ENCODE measurements around the gene AP1B1.
"Not testable (repeated sequence)": the region's sequence is repeated elsewhere in the genome, so short reads cannot be mapped to it uniquely, and the experiment has no call there.

AP1B1 gene

DNA sequence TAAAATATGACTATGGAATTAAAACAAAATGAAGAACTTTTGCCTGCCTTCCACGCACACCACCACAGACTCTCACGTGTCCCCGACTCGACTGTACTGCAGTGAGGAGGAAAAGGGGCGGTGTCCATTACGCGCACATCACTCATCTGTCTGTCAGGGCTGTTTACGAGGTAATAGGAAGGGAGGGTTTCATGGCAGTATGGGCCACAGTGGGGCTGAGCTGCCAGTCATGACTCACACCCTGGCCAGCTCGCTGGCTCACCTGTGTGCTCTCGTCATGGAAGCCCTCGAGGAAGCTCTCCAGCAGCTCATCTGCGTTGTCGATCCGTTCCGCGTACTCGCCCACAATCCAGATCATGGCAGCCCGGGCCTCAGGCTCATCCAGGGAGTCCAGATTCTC is 39.4 kb downstream of the AP1B1 start:
- no peak for DNase-seq (ENCODE audit: low spot score)

DNA sequence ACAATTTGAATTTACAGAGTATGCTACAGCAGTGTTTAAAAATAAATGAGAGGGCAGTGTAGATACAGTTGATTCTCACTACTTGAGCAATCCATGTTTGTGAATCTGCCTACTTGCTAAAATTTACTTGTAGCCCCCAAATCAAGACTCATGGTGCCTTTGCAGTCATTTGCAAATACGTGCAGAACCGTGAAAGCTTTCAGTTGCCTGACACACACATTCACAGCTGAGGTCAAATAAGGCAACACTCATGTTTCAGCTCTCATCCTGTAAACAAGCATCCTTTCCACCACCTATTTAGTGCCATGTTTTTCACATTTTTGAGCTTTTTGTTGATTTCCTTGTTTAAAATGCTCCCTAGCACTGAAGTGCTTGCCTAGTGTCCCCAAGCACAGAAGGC is 40.3 kb downstream of the AP1B1 start:
- DNase-seq (ENCODE audit: low spot score), result no peak

DNA sequence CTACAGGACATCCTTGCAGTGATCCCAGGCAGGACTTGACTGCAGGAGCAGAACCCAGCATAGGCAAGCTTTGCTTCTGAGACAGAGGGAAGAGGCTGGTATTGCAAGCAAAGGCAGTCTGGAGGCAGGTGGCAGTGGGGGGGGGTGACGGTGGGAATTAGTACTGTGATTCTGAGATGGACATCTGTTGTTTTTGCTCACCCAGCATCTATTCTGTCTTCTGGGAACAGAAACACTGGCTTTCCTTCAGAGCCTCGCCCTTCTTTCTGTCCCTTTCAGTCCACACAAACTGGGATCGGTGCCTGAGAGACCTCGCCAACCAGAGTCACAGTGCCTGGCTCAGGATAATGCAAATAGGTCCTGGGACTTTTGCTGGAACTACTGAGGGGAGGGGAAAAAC is 41.7 kb downstream of the AP1B1 start:
- no peak for DNase-seq (ENCODE audit: low spot score)

DNA sequence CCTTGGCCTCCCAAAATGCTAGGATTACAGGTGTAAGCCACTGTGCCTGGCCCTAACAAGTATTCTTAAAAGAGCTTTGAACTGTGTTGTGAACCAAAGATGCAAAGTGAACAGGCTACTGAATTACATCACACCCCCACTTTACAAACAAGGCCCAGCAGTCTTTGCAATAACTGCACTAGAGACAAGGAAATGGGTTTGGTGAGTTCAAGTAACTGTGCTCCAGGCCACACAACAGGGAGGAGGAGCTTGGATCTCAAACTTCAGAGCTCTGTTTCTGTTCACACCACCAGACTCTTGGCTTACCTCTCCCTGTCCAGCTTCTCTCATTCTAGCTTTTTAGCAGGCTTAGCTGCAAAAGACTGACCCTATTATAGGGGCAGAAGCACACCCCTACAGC is 42.4 kb downstream of the AP1B1 start:
- DNase-seq (ENCODE audit: low spot score), result no peak

DNA sequence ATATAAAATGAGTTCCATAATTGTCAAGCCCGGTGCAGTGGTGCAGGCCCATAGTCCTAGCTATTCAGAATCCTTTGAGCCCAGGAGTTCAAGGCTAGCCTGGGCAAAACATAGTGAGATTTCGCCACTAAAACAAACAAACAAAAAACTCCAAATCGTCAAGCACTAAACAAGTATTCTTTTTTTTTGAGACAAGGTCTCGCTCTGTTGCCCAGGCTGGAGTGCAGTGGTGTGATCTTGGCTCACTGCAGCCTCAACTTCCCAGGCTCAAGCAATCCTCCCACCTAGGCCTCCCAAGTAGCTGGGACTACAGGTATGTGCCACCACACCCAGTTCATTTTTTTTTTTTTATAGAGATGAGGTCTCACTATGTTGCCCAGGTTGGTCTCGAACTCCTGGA is 43.5 kb downstream of the AP1B1 start:
- not testable (repeated sequence) for DNase-seq (ENCODE audit: low spot score)

DNA sequence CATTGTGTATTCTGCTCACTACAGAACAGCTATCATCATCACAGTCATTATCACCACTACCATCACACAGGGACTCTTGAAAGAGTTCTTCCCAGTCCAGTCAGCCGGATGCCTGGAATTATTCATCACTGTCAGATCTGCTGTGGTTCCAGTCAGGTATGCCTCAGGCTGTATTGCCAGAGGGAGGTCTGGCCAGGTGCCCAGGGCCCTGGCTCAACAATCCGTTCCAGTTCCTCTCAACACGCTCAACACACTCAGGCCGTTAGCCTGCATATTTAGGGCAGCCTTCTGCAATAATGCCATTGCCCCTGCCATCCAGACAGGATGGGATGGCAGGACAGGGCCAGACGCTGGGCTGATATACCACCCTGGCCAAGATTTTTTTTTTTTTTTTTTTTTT is 44.2 kb downstream of the AP1B1 start:
- DNase-seq (ENCODE audit: low spot score), result no peak

DNA sequence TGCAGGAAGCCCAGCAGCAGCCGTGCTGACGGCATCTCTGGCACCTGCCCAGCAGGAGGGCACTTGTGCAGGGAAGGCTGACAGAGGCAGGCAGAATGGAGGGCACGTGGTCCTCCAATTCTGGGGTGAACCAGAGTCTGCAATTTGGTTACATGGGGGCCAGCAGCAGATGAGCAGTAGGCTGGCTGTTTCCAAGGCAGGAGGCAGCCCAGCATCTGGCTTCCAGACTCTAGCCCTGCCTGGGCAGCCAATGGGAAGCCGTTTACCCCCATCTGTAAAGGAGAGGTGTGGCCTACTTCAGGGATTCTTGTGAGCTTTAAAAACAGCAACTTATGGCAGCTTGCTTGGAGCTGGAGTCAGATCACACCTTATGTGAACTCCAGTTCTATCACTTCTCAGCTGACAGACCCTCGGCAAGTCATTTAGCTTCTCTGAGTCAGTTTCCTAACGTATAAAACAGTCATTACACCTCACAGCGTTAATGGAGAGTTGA is 45.0 kb downstream of the AP1B1 start:
- no peak for DNase-seq (ENCODE audit: low spot score)

DNA sequence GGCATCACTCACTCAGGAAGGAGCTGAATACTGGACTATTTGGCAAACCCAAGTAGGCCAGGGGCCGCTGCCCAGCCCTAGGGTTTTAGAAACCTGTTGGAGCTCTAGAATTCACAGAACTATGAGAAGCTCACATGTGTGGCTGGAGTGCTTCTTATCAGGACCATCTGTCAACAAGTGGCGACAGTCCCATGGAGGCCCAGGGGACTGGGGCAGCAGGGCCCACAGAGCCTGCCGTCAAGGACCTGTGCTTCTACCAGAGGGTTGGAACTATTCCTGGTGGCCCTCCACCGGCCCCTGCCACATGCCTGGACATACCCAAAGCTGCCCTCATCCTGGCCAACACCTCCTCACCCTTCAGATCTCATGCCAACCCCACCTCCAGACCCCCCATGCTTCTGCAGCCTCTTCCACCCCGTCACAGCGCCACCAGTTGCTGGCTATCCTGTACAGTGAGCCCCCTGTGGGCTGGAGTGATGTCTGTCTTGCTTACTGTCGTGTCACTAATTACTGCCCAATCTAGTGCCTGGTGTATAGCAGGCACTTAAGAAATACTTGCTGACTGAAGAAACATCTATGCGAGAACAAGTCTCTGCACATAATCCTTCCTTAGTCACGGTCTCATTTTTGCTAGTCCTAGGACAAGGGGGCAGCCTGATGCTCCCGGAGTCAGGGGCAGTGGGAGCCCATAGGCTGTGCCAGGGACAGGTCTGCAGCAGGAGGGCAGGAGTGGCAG is 45.6 kb downstream of the AP1B1 start:
- no peak for DNase-seq (ENCODE audit: low spot score)

DNA sequence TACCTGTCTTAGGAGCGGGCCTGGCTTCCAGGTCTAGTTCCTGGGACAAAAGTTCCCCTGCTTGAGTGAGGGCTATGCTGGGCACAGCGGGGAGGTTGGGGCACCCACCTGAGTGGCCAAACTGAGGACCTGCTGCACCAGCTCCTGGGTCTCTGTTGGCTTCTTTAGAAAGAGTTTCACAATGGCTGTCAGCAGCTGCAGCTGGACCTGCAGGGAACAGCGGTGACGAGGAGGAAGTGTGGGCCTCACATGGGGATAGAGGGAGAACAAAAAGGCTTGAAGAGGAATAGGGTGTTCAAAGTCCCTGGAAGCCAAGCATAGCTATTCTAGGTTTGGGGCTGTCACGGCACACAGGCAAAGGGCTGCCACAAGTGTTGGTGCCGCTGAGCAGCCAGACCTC is 46.2 kb downstream of the AP1B1 start:
- DNase-seq (ENCODE audit: low spot score), result no peak

DNA sequence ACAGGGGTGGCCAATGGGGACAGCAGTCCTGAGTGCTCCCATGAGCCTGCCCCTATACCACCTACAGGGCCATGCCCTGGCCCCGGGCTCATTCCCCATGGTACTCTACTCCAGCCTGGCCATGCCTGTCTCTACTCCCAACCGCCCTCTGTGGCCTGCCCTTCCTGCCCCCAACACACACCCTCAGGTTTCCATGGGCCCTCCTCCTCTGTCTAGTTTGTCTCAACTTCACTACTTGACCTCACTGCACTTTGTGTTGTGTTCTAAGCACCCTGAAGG is 46.6 kb downstream of the AP1B1 start:
- no peak for DNase-seq (ENCODE audit: low spot score)

DNA sequence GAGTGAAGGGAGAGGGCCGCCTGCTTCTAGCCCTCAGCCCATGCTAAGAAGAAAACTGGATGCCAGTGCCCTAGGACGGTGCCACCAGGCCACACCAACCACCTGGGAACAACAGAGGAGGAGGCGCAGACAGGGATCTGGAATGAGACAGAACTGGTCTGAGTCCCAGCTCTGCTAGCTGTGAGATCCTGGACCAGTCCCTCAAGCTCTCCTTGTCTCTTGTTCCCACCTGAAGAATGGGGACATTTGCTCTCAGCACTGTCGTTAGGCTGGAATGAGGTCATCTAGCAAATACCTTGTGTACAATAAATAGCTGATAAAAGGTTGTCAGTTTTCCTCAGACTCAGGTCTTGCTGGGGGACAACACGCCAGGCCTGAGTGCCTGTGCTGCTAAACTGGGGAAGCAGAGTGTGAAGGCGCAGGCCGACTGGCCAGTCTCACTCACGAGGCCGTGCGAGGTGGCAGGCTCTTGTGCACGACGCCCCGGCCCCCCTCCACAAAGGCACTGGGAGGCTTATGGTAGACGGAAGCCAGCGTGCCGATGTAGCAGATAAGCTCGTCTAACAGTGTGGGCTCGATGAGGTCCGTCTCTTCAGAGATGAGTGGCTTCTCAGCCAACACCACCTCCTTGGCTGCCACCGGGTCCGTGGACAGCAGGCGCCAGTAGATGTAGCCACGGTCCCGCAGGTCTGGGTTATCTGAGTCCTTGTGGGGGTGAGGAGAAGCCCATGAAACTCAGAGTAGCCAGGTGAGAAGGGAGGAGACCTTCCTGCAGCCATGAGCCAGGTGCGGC is 47.1 kb downstream of the AP1B1 start:
- DNase-seq (ENCODE audit: low spot score), result no peak

DNA sequence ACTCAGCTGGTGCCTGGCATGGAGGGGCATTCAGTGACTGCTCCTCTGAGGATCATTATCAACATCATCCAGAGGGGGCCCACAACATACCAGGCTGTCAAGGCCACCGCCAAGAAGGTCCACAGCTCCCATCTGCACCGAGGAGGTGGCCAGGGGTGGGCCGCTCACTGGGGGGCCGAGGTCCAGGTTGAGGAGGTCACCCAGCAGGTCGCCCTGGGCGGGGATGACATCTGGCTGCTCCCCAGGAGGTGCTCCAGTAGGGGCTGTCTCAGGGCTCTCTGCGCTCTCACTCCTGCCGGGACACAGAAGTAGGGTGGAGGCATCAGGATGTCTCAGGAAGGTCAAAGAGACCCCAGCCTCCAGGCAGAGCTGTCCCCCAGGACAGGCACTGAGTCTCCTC is 47.8 kb downstream of the AP1B1 start:
- no peak for DNase-seq (ENCODE audit: low spot score)

DNA sequence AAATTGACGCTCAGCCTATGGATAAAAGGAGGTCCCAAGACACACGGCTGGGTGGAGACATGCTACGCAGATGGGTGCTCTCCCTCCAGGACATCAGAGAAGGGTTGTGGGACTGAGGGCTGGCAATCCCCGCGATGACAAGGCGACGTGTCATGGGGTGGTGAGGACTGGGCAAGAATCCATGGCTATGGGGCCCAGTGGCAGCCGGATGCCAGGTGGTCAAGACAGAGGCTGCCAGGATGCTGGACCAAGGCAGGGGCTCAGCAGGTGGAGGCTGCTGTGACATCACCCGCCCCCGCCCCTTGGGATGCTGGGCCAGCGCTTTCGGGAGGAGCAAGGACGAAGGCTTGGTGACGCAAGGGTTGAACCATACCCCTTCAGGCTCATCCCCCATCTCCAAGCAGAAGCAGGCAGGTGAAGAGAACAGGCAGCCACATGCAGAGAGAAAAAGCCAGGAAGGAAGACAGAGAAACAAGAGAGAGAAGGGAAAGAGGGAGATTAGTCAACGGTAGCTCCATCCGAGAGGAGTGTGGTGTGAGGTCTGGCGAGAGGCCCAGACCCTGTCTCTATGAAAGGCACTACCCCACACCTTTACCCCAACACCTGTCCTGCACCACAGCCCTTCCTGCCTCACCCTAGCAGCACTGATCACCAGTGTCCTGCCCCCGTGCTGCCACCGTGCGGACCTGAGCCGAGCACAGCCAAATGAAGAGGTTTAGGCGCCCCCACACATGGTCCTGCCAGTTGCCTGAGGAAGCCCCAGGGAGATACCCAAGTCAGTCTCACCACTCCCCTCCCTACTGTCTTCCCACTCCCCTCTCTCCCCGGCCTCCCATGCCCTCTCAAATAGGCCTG is 48.8 kb downstream of the AP1B1 start:
- no peak for DNase-seq (ENCODE audit: low spot score)

DNA sequence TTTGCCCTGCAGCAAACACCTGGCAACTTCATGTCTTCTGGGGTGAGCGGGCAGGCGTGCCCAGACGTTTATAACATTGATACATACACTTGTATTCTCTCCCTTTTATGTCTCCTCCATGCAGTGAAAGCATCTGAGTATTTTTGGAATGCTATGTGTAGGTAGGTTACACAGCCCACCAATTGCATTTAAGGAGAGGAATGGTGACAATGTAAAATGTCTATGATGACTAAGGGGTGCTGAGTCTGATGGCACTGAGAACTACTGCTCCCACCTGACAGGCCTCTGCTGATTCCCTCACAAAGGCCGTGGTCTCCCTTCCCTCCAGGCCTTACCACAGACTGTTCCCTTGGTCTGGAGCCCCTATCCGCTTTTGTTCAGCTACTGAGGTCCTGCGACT is 50.0 kb downstream of the AP1B1 start:
- no peak for DNase-seq (ENCODE audit: low spot score)

DNA sequence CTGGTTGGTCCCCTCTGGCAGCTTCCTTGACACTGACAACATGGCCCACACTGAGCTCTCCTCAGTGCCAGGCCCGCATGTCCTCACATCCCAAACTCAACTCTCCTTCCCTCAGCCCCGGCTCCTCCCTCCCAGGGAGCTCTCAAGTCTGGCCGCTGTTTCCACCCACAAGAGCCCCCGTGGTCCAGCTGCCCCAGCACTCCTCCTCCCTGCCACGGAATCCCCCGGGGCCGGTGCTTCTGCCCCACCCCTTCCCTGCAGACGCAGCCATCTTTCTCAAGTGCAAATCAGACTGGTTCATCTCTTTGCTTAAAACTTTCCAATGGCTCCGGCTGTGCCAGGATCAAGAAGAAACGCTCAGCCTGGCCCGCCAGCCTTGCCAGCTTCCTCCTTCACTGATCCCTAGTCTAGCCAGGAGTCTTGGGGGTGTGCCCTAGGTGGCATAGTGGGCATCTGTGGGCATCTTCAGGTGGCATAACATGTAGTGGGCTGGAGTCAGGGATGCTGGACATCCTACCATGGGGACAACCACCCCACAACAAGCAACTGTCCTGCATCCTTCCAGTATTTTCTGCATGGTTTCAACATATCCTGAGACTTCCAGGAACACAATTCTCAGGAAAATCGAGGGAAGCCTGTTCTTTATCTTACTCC is 50.6 kb downstream of the AP1B1 start:
- no peak for DNase-seq (ENCODE audit: low spot score)

DNA sequence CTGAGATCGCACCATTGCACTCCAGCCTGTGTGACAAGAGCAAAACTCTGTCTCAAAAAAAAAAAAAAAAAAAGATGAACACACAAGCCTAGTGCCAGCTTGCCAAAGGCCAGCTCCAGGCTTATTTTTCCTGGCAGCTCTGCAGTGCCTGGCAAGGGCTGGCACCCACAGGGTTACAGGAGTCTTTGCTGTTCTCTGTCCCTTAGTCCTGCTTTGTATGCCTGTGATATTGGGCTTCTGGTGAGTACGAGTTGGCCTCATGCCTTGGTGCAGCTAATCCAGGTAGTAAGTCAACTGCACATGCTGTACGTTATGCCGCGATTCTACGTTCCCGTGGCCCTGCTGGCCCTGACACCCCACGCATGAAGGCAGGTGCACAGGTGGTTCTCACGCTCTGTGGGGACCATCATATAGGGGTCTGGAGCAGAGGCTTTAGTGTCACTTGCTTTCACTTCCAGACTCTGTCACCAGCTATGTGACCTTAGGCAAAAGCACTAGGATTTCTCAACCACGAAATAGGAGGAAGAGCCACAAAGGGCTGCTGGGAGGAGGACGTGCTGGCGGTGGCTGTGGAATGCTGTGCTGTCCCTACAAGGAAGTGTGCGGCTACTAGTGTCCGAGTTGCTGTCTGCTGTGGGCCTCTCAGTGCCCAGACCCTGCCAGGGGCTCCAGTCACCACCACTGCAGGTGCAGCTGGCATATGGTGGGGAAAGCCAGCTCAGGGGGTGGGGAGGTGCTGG is 51.4 kb downstream of the AP1B1 start:
- no peak for DNase-seq (ENCODE audit: low spot score)

DNA sequence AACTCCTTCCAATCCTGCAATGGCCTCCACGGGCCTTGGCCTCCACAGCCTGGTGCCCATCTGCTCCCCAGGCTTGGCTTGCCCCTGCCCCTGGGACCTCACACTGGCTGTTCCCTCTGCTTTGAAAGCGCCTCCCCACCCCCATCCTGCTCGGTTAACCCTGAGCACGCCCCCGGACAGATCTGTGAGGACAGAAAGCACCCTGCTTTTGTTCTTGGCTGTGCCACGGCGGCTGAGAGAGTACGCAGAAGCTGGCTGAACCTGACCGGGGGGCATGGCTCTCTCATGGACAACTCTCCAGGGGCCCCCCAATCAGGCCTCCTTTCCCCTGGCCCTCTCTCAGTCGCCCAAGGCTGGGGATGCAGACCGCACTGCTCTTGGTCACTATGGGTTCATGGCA is 52.7 kb downstream of the AP1B1 start:
- DNase-seq (ENCODE audit: low spot score), result no peak

DNA sequence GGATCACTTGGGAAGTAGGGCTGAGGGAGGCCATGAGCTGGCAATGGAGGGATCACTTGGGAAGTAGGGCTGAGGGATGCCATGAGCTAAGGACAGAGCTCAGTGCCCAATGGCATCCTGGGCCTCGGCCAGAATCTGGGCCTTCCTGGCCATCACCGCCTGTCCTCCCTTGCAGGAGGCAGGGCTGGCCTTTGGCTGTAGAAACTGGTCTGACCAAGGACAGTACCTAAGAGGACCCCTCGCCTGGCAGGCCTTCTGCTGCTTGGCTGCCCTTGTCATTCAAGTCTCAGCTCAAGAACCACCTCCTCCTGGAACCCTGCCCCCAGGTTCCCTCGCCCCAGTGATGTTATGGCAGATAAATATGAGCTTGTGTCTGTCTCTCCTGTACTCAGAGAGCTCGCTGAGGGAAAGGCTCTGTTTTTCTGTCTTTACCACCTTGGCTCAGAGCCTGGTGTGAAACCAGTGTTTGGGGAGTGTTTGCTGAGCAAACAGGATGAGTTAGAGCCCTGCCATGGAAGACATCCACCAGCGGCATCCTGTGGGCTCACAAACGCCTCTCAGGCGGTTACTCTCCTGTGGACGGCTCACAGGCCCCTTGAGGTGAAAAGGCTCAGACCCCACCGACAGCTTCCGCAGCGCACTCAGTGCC is 53.5 kb downstream of the AP1B1 start:
- DNase-seq (ENCODE audit: low spot score), result no peak

DNA sequence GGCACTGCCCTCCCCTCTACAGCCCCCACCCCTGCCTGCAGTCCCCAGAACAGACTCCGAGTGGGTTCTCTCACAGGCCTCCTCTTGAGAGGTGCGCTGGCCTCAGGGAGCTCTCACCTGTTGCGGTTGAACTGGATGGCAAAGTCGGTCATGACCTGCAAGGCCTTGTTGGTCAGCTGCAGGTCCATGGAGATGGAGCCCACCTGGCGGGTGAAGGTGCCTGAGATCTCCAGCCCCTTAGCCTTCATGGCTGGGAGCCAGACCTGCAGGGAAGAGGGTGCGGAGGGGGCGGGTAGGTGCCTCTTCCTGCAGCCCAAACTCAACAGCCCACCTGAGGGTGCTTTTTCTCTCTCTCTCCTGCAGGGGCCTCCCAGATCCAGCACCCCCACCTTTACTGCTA is 54.2 kb downstream of the AP1B1 start:
- DNase-seq (ENCODE audit: low spot score), result no peak

DNA sequence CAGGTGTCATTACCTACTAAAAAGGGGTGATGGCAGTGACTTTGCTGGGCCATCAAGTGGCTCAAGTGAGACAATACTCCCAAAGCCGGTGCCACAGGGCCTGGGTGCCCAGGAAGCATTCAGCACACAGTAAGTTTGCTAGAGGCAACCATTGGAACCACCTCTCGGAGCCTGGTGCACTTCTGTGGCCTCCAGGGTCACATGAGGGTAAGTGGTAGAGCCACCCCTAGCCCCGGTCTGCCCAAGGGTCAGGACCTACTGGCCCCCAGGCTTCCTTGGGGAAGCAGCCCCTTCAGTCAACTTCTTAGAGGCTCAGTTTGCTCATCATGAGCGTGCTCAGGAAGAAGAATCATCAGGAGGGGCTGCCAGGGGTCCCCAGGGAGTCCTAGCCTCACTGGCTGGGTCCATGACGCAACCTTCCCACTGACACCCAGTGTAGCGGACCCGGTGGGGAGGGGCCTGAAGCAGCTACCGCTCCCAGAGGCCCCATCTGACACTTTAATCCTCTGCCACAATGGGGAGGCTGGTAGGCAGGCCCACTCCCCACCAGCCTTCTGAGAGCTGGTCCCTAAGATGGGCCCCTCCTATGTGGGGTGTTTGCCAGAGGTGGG is 55.4 kb downstream of the AP1B1 start:
- DNase-seq (ENCODE audit: low spot score), result no peak

Measured in RKO (cell line).